HG03095 (cell line): Measurements from ENCODE around the gene SPRR1B.
"Not testable (repeated sequence)": the region's sequence is repeated elsewhere in the genome, so short reads cannot be mapped to it uniquely, and the experiment has no call there.

Source experiments
- ATAC-seq: cut with Tn5 transposase; IDR thresholded peaks from one replicate; pipeline ENCODE4 v1.9.1; 2021; ENCODE audit warnings: moderate library complexity; ENCODE audit not compliant: unreplicated experiment

Gene SPRR1B, protein sequence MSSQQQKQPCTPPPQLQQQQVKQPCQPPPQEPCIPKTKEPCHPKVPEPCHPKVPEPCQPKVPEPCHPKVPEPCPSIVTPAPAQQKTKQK

DNA sequence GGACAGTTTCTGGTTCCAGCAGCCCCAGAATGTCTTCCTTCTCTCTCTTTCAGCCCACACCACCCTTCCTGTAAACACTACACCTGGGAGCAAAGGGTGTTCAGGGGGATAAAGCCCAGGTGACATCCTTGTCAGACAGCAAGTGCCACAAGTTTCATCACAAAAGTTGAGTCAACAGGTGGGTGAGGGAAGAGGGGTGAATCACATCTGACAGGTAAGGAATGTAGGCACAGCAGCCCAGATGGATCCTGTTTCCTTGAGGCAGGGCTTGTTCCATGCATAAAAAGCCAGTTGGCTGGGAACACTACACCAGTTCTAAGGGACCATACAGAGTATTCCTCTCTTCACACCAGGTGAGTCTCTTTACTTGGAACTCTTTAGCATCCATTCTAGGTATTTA is at the start of gene SPRR1B:
Gene SPRR1B, plus strand, starts transcription at position 309 of the 400 bp plus-strand sequence. CDS start 1,143 bp downstream, outside the sequence.
- no peak for ATAC-seq

DNA sequence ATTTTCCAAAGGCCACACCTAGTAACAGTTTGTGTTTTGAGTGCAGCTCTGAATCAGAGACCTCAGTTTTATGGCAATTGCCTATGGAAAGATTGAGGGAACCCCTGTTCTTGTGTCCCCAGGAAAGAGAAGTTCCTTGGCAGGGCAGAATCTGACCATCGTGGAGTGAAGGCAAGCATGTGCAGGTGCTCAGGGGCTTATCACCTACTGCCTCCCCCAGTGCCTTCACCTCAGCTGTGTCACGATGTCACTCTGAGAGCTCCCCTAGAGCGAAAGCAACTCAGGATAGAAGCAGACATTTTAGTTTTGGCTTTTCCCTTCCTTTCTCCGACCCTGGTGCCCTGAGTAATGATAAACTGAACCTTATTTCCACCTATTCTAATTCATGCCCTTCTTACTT is 48.9 kb upstream of the SPRR1B start:
- no peak for ATAC-seq

DNA sequence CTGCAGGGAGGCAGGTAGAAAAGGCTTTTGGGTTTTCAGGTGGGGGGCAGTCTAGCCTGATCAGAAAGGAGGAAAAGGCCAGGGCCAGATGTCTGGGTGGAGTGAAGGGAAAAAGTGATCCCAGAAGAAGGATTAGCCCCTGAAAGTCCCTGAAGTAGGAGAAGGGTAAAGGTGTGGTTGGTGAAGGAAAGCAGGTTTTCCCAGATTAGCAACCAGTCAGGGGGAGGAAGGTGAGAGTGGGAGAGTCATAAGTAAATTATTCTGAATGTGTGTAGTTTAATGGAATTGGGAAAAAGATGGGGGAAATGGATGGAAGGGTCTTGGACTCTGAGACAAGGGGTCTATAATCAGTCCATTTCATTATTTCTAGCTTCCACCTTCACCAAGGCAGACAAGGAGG is 47.8 kb upstream of the SPRR1B start:
- no peak for ATAC-seq

DNA sequence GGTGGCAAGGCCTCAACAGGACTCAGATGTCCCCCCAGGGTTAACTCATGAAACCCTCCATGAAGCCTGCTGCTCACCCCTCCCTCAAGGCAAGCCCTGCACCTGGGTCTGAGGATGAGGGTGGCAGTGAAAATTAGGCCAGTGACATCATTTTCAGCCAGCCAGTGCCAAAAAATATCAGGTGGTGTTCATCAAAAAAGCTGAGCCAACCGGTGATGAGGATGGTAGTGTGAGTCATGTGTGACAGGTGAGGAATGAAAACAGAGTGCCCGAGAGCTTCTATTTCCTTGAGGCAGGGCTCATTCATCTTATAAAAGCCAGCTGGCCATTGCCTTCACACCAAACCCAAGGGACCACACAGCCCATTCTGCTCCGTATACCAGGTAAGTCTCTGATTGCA is 47.3 kb upstream of the SPRR1B start, which contains the start of gene SPRR1A:
Gene SPRR1A, plus strand, starts transcription at position 339 of the 400 bp plus-strand sequence. CDS start 1,150 bp downstream, outside the sequence.
- no peak for ATAC-seq

DNA sequence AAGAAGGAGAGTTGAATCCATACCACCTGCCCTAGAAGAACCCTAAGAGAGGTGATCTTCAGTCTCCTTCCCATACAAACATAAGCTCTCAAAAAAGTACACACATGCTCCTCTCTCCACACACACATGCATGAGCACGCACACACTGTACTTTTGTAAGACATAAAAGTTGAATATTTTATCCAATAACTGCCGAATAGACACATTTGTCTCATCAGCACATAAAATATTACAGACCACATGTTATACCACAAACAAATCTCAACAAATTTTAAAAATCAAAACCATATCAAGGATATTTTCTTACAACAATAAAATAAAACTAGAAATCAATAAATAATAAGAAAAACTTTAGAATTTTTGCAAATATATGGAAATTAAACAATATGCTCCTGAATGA is 44.4 kb upstream of the SPRR1B start:
- ATAC-seq, result no peak

DNA sequence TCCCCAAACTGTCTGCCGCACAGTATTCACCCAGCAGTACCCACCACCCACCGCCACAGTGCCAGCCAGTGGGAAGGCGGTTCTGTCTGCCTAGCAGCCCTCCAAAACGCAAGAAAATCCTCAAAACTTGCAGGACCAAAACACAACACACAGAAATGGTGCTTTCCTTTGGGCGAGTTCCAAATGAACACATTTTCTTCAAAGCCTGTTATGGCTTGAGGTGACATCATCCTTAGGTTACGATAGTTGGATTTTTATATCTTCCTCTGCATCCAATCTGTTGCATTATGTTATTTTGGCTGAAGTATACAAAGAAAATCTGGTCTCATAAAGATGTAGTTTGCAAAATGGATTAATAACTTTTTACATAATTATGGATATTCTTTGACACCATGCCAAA is 37.8 kb upstream of the SPRR1B start:
- ATAC-seq, result no peak

DNA sequence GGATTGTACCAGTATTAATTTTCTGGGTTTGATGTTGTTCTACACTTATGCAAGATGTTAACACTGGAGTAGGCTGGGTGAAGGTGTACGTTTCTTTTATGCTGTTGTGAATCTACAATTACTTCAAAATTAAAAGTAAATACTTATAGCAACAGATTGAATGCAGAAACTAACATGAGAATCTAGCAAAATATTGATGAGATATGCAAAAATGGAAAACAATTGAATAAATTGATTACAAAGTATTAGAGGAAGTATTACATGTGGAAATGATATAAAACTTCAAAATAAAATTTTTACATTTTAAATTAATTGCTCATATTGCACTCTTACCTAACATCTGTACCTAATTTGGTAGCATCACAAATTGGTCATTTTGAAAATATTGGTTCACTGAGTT is 35.2 kb upstream of the SPRR1B start:
- ATAC-seq, result no peak

DNA sequence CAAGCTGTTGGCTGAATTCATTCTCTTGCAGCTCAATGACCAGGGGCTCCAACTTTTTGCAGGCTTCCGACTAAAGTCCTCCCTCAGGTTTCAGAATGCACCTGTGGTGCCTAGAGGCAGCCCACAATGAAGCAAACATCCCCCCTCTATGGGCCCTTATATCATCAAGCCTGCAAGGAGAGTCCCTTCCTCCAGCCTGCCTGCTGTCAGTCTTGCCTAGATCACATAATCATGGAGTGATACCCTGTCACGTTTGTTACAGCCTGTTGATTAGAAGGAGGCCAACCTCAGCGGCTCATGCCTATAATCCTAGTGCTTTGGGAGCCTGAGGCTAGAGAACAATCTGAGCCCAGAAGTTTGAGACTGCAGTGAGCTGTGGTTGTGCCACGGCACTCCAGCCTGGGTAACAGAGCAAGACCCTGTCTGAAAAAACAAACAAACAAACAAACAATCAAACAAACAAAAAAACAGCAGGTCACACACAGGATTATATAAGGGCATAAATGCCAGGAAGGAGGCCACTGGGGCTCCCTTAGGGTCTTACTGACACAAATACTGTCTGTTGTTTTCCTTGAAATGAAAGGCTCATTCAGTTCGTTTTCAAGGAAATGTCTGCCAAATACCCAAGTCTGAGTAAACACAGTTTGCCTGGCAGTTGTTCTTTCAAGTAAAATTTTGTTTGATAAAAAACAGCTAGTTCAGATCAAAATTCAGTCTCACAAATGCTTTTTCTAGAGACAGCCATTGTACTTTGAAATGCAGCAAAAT is 34.2 kb upstream of the SPRR1B start:
- no peak for ATAC-seq

DNA sequence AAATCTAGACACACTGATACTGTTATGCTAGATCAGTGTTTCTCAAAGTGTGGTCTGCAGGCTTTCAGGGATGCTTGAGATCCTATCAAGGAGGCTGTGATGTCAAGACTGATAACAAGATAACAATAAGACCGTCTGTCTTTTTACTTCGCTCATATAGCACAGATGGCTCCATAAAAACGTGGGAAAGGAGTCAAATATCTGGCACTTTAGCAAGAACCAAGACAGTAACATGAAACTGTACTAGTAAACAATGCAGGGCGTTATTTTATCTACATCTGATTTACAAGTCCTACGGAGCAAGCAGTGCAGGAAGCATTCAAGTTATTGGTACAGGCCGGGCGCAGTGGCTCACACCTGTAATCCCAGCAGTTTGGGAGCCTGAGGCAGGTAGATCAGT is 33.1 kb upstream of the SPRR1B start:
- ATAC-seq, result no peak

DNA sequence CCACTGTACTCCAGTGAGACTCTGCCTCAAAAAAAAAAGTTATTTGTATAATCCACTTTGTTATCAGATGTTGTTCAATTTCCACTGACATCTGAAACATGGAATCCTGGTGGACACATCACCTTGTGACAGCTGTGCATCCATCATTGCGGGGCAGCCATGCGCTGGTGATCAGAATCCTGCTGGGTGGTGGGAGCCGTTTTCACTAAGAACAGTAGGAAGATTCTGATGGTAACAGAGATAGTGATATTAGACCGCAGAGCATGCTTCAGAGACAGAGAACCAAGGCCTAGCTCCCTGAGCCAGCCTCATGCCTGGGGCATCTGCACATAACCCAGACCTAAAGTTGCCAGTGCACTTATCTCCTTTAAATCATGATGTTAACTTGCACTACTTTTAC is 32.5 kb upstream of the SPRR1B start:
- ATAC-seq, result no peak

DNA sequence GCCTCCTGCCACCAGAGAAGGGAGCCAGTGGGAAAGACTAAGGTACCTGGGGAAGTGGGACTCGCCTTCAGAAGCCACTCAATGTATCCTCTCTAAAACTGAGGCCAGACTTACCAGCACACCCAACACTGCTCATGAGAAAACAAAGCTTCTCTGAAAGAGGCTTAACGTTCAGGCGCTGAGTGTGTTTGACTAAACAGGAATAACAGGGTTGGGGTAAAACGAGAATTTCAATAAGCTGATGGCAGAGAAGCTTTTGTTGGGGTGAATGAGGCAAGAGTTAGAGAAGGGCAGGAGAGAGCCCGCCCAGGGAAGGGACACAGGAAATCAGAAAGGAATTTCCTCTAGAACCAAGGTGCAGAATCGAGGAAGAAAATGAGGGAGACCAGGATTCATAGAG is 31.2 kb upstream of the SPRR1B start:
- ATAC-seq, result no peak

DNA sequence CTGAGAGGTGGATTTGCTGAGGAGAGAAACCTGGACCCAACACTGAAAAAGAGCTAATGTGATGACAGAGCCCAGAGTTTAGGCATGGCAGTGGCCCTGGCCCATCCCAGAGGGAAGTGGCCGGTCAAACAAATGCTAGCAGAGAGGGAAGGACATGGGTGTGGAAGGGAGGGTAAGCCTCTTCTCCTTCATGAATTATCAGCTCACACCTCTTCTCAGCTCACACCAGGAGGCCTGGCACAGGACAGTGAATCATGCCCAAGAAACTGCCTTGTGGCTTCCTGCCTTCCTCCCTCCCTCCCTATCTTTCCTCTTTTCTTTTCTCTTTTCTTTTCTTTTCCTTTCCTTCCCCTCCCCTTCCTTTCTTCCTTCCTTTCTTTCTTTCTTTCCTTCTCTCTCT is 30.7 kb upstream of the SPRR1B start:
- ATAC-seq, result no peak

DNA sequence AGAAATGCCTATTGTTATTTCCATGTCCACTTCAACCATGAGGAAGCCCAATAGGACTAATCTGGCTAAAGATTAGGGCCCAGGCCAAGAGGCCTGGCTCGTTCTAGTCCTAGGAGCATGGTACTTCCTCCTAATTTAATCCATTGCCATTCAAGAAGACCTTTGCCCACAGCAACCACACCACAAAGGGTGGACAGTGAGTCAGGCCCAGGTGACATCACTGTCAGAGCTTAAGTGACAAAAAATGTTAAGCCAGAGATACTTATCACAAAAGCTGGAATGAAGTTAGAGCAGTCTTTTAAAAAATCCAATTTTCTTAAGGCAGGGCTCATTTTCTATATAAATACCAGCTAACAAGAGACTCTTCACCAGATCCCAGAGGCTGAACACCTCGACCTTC is 29.6 kb upstream of the SPRR1B start, which contains the start of gene SPRR3:
Gene SPRR3, plus strand, starts transcription at position 368 of the 400 bp plus-strand sequence. CDS start 1,272 bp downstream, outside the sequence.
- no peak for ATAC-seq

DNA sequence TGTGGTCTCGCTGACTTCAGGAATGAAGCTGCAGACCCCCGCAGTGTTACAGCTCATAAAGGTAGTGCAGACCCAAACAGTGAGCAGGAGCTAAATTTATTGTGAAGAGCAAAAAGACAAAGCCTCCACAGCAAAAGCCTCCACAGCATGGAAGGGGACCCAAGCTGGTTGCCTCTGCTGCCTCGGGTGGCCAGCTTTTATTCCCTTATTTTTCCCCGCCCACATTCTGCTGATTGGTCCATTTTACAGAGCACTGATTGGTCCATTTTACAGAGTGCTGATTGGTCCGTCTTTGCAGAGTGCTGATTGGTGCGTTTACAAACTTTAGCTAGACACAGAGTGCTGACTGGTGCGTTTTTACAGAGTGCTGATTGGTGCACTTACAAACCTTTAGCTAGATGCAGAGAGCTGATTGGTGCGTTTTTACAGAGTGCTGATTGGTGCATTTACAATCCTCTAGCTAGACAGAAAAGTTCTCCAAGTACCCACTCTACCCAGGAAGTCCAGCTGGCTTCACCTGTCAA is 19.7 kb upstream of the SPRR1B start:
- ATAC-seq, result not testable (repeated sequence)

DNA sequence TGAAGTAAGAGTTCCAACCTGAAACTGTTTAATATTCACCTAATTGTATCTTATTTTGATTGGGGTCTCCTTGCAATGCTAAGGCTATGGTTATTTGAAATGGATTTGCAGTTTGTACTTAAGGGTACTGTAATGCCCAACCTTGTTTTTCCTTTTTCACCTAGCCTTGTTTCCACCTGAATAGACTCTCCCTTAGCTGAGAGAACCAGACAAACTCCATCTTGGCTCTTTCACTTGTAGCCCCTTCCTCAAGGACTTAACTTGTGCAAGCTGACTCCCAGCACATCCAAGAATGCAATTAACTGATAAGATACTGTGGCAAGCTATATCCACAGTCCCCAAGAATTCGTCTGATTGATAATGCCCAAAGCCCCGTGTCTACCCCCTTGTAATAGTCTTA is 9.2 kb upstream of the SPRR1B start:
- not testable (repeated sequence) for ATAC-seq

DNA sequence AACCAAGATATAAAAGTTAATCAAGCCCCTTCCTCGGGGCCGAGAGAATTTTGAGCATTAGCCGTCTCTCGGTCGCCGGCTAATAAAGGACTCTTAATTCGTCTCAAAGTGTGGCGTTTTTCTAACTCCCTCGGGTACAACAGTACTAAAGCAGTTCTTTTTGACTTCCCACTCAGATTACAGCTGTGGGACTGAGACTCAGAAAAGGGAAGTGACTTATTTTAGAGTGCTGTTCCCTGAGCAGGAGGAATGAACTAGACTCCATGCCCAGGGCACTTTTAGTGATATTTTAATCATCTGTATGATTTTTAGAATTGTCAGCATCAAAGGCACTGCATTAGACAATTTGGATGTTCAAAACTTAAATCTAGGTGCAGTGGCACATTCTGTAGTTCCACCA is 8.7 kb upstream of the SPRR1B start:
- ATAC-seq, result not testable (repeated sequence)

DNA sequence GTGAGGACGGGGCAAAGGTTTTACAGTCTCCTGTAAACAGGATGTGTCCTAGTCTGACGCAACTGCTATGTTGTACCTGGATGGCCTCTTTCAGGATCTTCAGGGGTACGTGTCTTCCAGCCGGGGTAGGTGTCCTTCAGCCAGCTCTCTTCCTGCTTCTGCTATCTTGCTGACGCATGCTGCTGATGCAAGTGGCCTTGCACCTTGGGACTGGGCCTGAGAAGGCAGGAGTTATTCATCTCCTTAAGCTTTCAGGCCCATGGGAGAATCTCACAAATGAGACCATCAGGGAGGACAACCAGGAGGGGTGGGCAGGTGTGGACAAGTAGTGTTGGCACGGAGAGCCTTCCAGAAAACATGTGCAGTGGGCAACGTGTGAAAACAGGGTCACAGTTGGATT is 7.9 kb upstream of the SPRR1B start:
- no peak for ATAC-seq

DNA sequence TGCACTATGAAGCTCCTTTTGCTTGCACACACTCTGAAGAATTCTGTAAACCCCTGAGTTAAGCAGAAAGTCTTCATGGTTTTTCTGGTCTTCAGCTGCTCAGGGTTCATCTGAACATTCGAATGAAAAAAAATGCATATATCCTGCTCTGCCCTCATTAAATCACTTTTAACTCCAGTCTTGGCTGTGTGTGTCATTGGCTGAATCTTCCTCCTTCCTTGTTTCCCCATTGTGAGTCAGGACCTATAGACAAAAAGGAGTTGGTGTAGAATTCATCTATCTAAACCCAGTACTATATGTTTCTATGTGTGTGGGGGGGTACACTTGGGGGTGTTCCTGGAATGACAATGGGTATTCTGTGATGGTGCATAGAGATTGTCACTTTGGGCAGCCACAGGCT is 6.6 kb upstream of the SPRR1B start:
- ATAC-seq, result no peak

DNA sequence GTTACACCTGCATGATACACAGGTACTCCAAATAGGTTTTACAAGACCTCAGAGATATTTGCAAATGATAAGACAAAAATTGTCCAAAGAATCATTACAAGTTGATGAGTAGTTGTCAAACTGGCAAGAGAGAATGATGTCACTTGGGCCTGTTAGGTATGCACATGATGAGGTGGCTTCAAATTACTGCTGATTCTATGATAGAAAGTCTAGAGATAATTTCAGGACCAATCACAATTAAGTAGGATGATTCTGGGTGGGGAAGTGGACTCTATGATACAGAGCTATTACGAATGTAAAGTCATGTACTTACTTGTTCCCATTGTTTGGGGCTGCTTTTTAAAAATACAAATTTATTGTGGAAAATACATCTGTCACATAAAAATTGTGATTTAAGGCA is 5.2 kb upstream of the SPRR1B start:
- no peak for ATAC-seq

DNA sequence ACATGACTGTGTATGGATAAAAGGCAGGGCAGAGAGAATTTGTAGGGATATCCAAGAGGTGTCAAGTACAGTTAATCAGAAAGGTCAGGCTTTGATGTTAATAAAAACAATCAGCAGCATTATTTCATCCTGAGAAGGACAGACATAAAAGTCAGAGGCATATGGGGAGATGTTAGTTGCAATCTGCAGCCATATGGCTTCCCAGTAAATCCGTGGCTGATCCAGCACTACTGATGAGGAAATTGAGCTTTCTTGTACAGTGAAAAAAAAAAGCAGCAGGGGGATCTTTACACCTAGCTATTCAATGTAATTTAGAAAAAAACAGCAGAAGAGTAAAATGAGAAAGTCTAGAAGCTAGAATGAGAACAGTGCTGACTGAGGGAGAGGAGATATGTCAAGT is 2.2 kb upstream of the SPRR1B start:
- no peak for ATAC-seq

DNA sequence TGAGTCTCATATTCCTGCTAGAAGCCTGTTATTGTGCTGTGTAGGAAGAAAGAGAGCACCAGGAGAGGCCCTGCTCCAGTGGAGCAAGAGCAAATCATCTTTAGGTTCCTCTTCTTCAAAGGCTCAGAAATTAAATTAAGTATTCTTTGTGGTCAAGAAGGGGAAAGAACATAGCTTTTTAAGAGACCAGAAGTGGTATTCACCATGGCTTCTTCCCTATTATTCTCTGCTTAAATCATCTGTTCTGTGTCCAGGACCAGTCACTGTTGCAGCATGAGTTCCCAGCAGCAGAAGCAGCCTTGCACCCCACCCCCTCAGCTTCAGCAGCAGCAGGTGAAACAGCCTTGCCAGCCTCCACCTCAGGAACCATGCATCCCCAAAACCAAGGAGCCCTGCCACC is 1.1 kb downstream of the SPRR1B start:
- no peak for ATAC-seq

DNA sequence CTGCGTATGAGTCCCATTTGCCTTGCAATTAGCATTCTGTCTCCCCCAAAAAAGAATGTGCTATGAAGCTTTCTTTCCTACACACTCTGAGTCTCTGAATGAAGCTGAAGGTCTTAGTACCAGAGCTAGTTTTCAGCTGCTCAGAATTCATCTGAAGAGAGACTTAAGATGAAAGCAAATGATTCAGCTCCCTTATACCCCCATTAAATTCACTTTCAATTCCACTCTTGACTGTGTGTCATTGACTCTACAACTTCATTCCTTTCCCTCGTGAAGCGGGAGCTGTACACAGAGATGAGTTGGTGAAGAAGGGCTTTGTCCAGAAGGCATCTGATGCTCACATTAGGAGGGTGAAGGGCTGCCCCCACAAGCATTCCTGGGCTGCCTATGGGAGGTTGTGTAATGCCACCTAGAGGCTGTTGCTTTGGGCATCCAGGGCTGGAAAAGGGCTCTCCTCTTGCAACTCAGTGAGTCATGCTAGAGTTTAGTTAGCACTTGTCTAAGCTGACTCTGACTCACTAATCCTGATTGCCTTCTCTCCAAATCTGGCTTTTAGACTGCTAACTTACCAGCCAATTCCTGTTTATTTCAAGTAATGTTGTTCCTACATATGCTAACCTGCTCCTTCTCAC is 1.8 kb downstream of the SPRR1B start:
- ATAC-seq, result no peak
